GM06990 (cell line): ENCODE results near the gene STARD3.
"Not testable (repeated sequence)": the region's sequence is repeated elsewhere in the genome, so short reads cannot be mapped to it uniquely, and the experiment has no call there.

Experiments
- DNase-seq: peaks from one replicate; pipeline ENCODE4 v3.0.0-alpha.2; 2011; ENCODE audit not compliant: insufficient read length; ENCODE audit errors: extremely low read depth
- H3K27me3 ChIP-seq: replicated peaks from 2 replicates; pipeline ENCODE4 v1.6.0; 2011; ENCODE audit warnings: low read length; ENCODE audit not compliant: control insufficient read depth, insufficient read depth
- H3K36me3 ChIP-seq: 2 replicates; pipeline ENCODE4 v1.5.1; 2011; ENCODE audit warnings: low read length; ENCODE audit not compliant: control insufficient read depth, insufficient read depth
- H3K4me3 ChIP-seq: replicated peaks from 2 replicates; pipeline ENCODE4 v1.5.1; 2011; ENCODE audit warnings: low read depth, mild to moderate bottlenecking, control low read depth, low read length
- CTCF ChIP-seq: IDR thresholded peaks from 2 replicates; pipeline ENCODE4 v1.5.1; 2011; ENCODE audit warnings: low read length, control low read depth, mild to moderate bottlenecking, inconsistent platforms; ENCODE audit not compliant: insufficient read depth, poor library complexity, severe bottlenecking

STARD3 gene

DNA sequence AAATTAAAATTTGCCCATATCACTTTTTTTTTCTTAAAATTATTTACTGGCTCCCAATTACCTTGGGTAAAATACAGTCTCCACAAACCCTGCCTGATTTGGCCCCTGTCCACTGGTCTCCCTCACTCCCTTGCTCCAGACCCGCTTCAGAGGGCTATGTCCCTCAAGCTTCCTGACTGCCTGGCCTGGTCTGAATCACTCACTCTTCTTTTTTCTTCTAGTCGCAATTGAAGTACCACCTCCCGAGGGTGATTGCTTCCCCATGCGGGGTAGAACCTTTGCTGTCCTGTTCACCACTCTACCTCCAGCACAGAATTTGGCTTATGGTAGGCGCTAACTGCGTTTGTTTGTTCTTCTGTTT is 51.5 kb downstream of the STARD3 start:
- no peak for DNase-seq
- no peak for TF ChIP-seq CTCF
- Histone ChIP-seq H3K36me3 (no peaks in the 10 kb centered on the region; the same call in 1 of the 2 replicates), H3K27me3 (no peaks in the 10 kb centered on the region), H3K4me3 (peak overlapping the region; percentile 69)

DNA sequence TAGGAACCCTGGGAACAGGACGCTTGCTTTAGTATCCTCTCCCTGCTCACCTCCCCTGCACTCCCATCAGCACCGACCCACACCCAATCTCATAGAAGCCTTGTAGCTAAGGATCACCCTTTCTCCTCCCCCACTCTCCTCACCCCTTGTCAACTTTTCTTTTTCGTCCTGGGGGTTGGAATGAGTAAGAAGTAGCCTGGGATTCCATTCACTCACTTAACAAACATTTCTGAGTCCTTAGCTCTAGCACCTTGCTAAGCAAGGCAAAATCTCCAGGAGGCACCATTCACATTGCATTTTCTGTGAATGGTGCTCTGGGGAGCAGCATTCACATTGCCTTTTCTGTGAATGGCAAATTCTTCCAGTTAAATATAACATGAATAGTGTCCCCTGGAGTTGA is 52.0 kb downstream of the STARD3 start:
- no peak for TF ChIP-seq CTCF
- H3K4me3 ChIP-seq = peak overlapping the region; percentile 69
- no peak for DNase-seq
- H3K36me3 ChIP-seq = no peaks in the 10 kb centered on the region
- no peaks in the 10 kb centered on the region for H3K27me3 ChIP-seq

DNA sequence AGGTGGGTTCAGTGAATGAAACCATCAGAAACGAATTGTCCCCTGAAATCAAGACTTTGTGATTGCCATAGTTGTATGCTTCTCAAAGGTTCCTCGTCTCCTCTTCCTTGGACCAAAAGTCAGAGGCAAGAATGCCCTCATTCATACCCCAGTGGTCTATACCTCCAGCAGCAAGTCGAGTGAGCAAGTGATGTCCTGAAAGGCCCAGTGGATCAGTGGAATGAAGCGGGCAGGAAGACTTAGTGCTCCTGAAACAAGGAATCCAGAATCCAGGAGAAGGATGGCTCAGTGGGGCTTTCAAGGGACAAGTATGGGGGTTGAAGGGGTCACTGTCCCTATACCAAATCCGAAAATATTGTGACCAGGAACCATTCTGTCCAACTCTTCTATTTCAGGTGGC is 57.6 kb downstream of the STARD3 start:
- Histone ChIP-seq H3K36me3 (no peaks in the 10 kb centered on the region; the same call in 1 of the 2 replicates), H3K27me3 (no peaks in the 10 kb centered on the region), H3K4me3 (no peak overlapping the region)
- no peak for TF ChIP-seq CTCF
- no peak for DNase-seq

- no peak for DNase-seq
- TF ChIP-seq CTCF = no peak
- no peak overlapping the region for H3K4me3 ChIP-seq
- H3K36me3 ChIP-seq = no peaks in the 10 kb centered on the region; the same call in 1 of the 2 replicates
- H3K27me3 ChIP-seq = no peaks in the 10 kb centered on the region; the same call in 1 of the 2 replicates
These were observed 58.1 kb downstream of the STARD3 start for GRCh38 chr17:39695089-39695474.

- no peak overlapping the region for H3K4me3 ChIP-seq
- no peaks in the 10 kb centered on the region; the same call in 1 of the 2 replicates for H3K36me3 ChIP-seq
- H3K27me3 ChIP-seq = no peaks in the 10 kb centered on the region; the same call in 1 of the 2 replicates
- TF ChIP-seq CTCF = no peak
- DNase-seq = no peak
These were observed 59.8 kb downstream of the STARD3 start for GRCh38 chr17:39696731-39697130.

DNA sequence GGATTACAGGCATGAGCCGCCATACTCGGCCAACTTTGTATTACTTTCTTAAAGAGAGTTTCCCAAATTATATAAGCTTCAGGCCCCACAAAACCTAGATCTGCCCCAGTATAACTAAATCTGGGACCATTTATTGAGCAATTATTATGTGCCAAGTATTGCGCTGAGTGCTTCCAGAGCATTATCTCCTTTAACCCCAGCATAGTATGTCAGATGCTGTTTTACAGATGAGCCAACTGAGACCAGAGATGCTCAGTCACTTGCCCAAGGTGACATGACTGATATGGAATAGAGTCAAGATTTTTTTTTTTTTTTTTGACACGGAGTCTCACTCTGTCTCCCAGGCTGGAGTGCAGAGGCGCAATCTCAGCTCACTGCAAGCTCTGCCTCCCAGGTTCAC is 61.0 kb downstream of the STARD3 start:
- no peak for DNase-seq
- Histone ChIP-seq H3K36me3 (no peaks in the 10 kb centered on the region; the same call in 1 of the 2 replicates), H3K27me3 (no peaks in the 10 kb centered on the region; the same call in 1 of the 2 replicates), H3K4me3 (no peak overlapping the region)
- TF ChIP-seq CTCF = no peak

- not testable (repeated sequence) for DNase-seq, H3K4me3 ChIP-seq
These were observed 62.3 kb downstream of the STARD3 start for GRCh38 chr17:39699157-39699817.

More at GRCh38 chr17:39699157-39699817, 62.3 kb downstream of the STARD3 start:
- not testable (repeated sequence) for H3K27me3 ChIP-seq, H3K36me3 ChIP-seq
